Stimulated activated CD8-positive, alpha-beta memory T cell treated with anti-CD3 and anti-CD28 coated beads, Interleukin-15, amount 100 ng/mL, for 24 hours (primary cell): ENCODE data around the gene P2RY14.

Experiments
- DNase-seq: peaks from one replicate; pipeline ENCODE4 v3.0.0-alpha.2; 2020; ENCODE audit warnings: low read depth

The P2RY14 gene

DNA sequence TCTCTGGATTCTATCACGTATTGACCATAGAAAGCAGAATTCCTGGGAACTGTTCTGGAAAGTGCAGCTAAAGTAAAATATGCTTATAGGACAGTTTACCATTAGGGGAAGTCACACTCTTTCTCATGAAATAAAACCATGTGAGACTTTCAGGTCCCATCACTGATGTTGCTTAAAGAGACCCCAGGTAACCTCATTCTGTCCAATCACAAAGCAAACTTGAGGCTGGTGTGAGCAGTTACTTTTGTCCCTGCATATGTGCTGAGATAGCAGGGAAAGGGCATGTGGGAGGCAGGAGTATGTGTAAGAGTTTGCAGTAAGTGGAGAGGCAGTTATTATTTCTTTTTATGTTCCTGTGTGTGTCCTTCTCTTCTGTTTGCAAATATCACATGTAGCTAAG lies 22.2 kb upstream of the P2RY14 start:
- DNase-seq: no peak

DNA sequence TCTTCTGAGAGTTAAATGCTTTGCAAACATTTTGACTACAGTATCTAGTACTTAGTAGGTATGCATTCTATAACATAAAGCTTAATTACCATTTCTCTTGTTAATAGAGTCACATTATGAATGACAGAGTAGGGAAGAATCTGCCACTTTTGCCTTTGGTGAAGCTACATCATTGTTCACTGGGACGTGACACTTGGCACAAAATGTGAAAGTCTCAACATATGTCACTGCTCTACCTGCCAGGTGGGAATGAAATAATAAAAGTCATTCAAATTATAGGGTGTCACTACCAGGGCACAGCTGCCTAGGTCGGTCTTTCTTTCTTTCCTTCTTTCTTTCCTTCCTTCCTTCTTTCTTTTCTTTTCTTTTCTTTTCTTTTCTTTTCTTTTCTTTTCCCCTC lies 20.7 kb upstream of the P2RY14 start:
- DNase-seq: no peak

- DNase-seq: no peak
These were observed 19.1 kb upstream of the P2RY14 start for GRCh38 chr3:151297429-151297828.

DNA sequence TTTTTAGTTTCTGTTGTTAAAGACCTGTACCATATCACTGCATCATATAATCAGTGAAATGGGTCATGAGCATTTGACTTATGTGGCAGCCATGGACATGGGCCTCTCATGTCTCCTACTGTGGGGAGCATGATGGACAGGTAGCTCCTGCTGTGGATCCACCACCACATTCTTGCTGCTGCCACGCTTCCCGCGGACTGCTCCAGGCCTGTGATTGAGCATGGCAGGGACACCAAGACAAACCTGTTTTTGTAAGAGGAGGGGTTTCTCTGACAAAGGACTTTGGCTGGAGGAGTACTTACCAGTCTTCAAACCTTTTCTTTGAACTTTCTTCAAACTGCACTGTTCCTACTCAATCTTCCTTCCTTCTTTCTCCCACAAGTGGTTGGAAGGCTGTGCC lies 17.9 kb upstream of the P2RY14 start:
- no peak for DNase-seq

GRCh38 chr3:151293127-151293526 lies 14.8 kb upstream of the P2RY14 start:
- no peak for DNase-seq

DNA sequence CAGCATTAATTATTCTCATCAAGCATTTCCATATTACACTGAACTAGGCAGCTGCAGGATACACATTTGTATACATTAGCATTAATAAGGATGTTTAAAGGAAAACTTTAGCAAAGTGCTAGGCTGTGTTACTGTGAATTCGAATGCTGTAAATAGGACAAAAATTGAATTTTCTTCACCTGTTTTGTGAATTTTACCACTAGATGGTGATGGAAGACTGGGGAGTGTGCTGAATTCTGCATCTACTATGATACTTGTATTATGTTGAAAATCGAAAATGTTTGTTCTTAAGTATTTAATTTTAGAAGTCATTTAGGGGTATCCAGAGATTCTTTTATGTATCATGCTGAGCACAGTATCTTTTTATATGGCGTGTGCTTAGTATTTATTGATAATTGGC lies 12.3 kb upstream of the P2RY14 start:
- DNase-seq: no peak

DNA sequence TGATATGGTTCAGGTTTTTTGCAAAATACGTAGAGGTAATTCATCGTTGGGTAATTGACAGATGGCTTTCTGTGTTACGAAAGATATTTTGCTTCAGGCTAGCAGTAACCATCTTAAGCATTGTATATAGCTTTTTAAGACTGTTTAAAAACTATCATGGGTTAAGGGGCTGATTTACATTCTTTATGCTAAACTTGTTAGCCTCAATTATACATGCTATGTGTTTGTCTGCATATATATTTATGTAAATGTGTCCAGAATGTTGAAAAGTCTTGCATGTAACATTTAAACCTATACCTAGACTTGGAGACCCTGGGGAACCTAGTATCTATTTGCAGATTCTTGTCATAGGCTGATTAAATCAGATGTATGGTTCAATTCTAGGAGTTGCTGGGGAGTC lies 11.1 kb upstream of the P2RY14 start:
- no peak for DNase-seq

DNA sequence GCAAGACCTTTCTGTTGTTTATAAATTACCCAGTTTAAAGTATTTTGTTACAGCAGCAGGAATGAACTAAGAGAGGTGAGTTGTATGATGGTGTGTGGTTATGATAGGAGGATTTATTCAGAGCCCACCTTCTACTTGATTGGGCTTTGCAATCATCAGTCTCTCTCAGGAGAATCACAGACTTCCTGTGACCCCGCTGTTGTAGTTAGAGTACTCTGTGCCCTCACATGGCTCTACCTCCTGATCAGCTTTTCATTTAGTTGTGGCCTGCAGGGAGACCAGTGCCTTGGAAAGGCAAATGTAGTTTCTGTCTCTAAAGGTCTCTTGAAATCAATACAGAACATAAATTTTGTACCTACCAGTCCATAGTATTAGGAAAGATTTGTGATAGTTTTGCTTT lies 7.6 kb upstream of the P2RY14 start:
- DNase-seq: no peak

DNA sequence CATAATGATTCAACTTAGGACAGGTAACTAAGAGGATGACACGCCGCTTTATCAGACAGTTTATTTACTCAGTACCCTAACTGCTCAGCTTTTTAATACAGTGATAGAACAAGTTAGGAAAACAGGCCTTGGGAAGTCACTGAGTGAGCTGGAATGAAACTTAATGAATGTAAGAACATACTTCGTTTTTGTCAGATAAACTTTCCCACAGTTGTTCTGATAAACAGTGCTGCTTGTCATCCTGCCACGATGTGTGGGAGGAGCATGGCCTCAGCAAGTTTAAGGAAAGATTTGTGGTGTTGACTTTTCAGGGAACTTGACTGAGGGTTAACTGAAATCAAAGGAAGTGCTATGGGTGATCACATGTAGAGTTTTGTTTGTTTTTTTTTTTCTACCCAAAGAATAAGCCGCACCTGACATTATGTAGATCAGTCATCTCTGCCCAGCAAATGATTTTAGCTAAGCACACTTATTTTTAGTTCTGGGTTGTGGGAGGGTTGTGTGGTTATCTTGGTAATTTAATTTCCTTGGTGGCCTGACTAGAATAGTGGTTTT lies 5.6 kb upstream of the P2RY14 start:
- DNase-seq: no peak

DNA sequence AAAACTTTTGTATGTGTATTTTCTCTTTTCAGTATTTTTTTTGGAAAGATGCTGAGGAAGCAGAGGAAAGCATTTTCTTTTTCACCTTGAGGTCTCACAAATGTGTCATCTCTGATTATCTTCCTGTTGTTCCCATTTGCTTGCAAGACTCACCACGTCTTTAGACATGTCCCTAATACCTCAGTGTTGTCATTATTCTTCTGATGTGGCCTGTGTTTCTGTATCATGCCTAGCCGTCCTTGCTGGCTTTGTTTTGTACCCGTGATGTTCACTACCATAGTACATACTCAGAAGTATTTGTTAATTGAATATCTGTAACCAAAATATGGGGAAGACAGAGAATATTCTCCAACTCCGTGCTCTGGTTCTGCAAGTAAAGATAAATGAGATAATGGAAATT lies 5.0 kb upstream of the P2RY14 start:
- no peak for DNase-seq

DNA sequence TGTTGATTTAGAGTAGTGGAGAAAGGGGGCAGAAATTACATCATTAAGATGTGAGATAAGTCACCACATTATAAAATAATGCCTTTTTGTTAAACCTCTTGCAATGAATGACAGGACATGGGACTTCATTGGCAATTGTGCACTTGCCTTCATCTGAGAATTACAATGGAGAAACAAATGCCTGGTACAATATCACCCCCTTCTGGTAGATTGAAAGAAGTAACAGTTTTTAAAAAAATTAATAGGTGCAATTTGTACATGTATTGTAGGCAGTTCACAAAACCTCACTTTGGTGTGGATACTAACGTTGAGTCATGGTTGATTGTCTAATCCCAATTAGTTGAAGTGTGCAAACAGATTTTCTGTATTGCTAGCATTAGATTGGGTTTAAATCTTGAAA lies 4.6 kb upstream of the P2RY14 start:
- DNase-seq: no peak

GRCh38 chr3:151281671-151282324 lies 3.5 kb upstream of the P2RY14 start:
- DNase-seq: no peak

DNA sequence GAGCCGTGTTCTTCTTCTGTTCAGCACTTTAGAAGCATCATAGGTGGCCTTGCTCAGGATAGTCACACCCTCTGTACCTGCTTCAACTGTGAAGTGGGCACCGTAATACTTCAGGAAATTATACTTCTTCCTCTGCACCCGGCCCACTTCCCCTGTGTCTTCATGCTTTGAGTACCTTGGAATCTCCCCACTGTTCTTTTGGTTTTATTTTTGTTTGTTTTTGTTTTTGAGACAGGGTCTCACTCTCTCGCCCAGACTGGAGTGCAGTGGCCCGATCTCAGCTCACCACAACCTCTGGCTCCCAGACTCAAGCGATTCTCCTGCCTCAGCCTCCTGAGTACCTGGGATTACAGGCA lies 1.7 kb downstream of the P2RY14 start:
- no peak for DNase-seq

DNA sequence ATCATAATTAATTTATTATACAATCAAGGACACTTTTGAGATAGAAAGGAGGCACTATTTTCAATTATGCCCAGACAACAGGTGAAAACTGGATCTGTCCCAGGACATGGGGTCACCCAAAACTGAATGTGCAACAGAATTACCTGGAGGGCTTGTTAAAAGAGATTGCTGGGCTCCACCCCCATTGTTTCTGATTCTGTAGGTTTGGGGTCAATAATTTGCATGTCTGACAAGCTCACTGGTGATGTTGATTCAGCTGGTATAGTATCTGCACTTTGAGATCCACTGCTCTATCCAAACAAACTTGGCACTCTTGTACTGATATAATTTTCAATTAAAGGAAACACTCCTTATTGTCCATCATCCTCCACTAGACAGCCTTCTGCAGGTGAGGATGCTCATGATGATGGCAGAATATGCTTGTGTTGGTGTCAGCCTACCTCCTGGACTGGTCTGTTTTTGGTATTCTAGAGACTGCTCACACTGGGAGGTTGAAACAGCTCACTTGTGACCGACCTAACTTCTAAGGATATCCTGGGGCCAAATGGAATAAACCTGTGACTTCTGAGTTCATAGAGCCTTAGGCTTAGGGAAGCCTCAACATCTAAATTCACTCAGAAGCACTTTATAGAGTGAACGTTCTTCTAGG lies 2.2 kb downstream of the P2RY14 start:
- DNase-seq: no peak

DNA sequence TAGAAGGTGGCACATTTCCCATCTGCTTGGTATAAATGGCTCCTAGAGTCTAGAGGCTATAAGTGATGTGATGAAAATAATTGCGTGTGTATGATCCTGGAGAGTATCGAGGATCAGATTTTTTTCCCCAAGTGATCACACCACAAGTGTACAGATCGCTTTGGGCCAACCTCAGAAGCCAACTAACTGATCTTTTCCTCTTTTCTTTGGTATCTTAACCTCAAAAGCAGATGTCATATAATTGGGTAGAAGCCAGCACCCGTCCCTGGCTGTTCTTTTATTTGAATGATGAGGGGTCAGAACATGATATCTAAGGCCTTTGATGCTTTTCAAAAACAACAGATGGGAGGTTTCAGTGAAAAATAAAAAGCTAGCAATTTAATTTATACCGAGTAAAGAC lies 3.3 kb downstream of the P2RY14 start:
- no peak for DNase-seq

DNA sequence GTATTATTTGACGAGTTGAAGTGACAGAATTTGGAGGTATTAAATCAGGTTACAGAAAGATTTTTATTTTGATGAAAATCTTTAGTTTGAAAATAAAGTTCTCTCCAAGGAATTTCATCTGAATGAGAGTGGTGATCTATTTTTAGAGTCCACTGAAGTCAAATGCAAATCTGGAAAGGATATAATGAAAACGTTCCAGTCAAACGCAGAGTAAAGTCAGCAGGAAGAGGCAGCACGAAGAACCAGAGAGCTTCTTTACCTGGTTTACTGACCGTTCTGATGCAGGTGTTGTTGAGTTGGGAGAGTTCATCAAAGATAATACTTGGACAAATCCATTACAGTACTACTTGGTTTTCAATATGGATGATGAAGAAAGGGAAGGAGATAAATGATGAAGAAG lies 8.7 kb downstream of the P2RY14 start:
- no peak for DNase-seq

DNA sequence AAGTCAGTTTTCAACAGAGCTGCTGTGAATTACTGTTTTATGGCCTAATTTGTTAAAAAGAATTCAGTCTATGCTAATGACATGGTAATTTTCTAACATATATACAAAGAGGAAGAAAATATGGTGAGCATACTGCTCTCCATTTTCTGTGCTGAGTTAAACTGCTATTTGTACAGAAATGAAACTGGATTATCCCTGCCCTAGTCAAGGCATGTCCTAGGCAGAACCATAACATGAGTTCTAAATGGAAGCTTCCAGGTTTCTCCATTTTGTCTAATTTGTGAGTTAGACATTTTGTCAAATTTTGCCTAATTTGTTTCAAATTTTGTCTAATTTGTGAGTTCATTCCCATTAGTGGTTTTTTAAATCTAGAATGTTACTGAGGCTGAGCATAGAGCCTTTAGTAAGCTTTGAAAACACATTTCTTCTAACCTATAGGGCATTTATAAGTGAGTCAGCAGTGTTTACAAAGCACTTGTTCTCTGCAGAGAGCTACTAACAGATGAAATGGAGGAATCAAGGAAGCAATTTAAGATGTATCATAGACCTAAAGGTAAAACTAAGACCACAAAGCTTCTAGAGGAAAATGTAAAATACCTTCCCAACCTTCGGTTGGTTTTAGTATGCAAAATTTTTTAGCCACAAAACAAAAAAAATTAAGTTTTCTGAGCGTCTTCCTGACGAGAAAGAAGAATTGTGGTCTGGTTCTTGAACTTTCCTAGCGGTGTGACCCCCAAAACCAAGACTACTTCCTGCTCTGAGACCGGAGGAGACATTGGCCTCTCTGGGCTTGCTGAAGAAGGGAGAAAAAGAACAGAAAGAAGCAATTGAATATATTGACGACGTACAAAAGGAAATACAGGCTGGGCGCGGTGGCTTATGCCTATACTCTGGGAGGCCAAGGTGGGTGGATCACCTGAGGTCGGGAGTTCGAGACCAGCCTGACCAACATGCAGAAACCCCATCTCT lies 9.8 kb downstream of the P2RY14 start:
- no peak for DNase-seq

DNA sequence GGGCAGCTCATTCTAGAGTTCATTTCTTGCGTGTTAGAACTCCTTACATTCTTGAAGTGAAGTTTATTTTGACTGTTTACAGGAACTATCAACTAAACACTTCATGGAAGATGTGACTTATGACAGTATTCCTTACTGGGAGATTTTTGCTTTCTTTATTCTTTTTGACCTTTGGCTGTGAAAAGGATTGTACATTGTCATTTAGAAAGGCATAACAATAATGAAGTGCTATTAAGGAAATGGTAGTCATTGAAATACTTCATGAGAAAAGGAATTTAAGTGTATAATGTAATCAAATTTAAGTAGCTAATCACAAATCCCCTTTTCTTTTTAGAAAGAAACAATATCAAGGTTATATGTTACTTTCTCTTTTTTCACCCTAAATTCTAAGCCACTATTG lies 11.3 kb downstream of the P2RY14 start:
- no peak for DNase-seq

GRCh38 chr3:151265866-151266265 lies 12.5 kb downstream of the P2RY14 start:
- DNase-seq: no peak

DNA sequence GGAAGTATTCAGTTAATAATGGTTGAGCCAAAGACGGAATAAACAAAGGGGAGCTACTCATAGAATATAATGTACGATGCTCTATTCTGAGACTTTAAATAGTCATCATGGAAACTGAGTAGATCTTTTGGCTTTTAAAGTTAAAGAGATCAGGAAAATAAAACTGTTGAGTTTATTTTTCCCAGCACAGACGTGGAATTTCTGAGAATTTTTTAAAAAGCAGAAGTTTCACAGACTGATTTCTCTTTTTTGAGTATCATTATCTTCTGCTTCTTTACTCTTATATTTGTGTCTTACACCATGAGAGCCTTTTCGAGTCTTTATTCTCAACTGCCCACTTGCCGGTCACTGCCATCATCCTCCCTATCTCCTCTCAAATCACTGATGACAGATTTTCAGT lies 13.2 kb downstream of the P2RY14 start:
- DNase-seq: no peak

DNA sequence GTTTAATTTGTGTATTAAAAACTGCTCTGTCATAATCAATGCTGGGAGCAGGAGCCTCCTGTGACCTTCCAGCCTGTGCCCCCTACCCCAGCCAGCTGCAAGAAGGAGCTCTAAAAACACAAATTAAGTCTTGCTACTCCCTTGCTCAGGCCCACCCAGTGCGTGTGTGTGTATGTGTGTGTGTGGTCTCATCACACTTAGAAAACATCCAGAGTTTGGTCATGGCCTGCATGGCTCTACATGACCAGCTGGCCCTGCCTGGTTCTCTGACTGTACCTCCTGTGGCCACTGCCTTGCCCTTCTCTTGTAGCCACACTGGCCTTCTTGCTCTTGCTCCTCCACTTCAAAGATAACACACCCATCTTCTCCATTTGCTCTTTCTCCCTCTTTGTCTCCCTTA lies 13.7 kb downstream of the P2RY14 start:
- no peak for DNase-seq

DNA sequence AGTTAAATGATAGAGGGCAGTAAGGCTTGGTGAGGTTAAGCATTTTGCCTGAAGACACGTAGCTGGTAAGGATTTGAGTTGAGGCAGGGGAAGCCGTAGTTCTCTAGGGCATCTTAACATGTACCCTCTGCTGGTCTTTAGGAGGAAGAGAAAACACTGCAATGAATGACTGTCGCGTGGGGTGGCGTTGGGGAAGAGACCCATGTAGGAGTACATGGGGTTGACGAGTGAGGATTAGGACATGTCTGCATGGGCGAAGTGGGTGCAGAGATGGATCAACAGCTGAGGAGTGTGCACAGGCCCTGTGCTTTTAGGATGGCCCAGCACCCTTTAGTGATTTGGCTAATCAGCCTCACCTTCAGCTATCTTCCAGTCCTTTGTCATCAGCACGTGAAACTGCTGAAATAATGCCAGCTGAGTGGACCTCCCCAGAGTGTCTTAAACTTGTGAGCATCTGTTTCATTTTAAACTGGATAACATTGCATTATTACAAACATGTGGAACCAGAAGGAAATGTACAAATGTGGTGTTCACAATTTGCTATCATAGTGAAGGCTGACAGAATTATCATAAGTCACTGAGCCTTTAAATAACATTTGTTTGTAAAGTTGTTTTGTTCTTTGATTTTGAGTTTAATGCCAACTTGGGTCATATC lies 15.3 kb downstream of the P2RY14 start:
- no peak for DNase-seq
